GM21423 (cell line): ENCODE measurements around the gene KAT6B.
"Not testable (repeated sequence)": the region's sequence is repeated elsewhere in the genome, so short reads cannot be mapped to it uniquely, and the experiment has no call there.

Source experiments
- ATAC-seq: cut with Tn5 transposase; IDR thresholded peaks from one replicate; pipeline ENCODE4 v1.9.1; 2021; ENCODE audit warnings: mild to moderate bottlenecking, moderate library complexity; ENCODE audit not compliant: unreplicated experiment

Gene KAT6B

DNA sequence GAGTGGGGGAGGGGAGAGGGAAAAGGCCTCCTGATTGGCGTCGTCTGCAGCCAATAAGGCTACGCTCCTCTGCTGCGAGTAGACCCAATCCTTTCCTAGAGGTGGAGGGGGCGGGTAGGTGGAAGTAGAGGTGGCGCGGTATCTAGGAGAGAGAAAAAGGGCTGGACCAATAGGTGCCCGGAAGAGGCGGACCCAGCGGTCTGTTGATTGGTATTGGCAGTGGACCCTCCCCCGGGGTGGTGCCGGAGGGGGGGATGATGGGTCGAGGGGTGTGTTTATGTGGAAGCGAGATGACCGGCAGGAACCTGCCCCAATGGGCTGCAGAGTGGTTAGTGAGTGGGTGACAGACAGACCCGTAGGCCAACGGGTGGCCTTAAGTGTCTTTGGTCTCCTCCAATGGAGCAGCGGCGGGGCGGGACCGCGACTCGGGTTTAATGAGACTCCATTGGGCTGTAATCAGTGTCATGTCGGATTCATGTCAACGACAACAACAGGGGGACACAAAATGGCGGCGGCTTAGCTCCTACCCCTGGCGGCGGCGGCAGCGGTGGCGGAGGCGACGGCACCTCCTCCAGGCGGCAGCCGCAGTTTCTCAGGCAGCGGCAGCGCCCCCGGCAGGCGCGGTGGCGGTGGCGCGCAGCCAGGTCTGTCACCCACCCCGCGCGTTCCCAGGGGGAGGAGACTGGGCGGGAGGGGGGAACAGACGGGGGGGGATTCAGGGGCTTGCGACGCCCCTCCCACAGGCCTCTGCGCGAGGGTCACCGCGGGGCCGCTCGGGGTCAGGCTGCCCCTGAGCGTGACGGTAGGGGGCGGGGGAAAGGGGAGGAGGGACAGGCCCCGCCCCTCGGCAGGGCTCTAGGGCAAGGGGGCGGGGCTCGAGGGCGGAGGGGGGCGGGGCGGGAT is at the start of gene KAT6B:
Gene KAT6B, plus strand, starts transcription at position 459 of the 903 bp plus-strand sequence. CDS start 16,258 bp downstream, outside the sequence.
- peak; percentile 82 for ATAC-seq

DNA sequence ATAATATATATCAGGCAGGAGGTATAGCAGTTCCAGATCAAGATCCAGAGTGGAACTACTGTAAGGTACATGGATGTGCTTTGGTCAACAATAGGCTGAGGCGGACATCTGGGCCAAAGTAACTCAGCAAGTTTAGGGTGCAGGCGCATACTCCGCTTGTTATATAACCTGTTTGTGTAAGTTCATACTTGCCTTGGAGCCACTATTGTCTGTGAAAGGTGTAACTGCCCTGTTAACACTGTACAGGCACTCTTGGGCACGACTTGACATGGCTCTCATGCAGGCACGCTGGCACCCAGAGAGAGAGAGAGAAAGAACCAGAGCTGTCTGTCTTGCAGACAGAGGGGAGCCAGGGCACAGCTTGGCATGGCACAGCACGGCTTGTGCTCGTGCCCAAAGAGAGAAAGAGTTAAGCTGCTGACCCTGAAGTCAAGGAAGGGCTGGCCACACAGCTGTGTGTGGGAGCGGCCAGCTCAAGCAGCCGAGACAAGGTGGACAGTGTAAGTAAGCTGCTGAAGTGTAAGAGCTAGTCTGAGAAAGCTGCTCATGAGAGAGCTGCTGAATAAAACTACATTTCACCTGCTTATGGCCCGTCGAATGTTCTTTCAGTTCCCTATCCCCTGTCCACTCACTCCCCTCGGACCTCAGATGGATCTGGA is 47.8 kb upstream of the KAT6B start:
- ATAC-seq: no peak

DNA sequence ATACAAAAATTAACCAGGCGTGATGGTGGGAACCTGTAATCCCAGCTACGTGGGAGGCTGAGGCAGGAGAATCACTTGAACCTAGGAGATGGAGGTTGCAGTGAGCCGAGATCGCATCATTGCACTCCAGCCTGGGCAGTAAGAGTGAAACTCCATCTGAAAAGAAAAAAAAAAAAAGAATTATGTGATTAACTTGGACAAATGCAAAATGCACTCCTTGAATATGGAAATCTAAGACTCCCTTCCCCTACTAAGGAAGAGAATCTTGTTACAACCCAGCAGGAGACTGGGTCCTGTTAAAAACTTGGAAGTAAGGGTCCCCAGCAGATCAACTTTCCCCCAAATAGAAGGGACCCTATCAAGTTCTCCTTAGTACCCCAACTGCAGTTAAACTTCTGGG is 44.5 kb upstream of the KAT6B start:
- not testable (repeated sequence) for ATAC-seq

DNA sequence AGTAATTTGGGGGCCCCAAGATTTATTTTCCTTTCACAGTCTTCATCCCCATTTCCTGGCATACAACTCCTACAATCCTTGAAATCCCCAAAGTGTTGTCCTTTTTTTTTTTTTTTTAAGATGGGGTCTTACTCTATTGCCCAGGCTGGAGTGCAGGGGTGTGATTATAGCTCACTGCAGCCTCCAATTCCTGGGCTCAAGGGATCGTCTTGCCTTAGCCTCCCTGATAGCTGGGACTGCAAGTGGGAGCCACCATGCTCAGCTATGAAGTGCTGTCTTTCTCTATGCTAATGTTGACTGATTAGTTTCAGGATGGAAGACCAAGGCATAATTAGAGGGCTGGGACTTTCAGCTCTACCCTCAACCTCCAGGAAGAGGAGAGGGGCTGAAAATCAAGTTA is 41.9 kb upstream of the KAT6B start:
- no peak for ATAC-seq

DNA sequence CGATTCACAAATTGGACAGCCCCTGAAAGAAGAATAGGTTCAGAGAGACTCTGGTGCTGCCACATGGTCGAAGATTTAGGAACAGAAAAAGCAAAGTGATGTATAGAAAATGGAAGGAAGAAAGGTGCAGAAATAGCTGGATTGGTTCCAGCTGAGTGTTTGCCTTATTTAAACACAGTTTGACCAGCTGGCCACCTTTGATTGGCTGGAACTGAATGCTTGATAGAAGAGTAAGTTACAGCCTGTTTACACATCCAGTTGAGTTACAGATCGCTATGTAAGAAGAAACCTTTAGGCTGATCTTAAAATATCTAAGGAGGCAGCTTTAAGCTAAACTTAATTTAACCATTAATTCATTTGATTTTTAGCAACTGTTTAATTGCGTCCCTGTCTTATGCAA is 40.3 kb upstream of the KAT6B start:
- ATAC-seq: no peak

DNA sequence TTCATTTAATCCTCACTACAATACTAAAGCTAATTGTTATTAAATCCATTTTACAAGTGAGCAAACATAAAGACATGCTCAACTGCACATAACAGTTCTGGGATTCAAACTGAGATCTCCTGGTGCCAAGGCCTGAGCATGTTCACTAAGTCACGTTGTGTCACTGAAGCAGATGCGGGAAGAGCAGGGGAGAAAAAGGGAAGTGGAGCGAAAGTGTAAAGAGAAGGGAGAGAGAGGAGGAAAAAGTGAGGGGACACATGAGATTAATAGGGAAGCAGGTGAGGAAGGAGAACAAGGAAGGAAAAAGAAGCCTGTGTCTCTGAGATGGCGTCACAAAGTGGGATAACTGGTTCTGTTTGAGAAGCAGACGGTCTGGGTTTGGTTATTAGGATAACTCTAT is 38.9 kb upstream of the KAT6B start:
- no peak for ATAC-seq

DNA sequence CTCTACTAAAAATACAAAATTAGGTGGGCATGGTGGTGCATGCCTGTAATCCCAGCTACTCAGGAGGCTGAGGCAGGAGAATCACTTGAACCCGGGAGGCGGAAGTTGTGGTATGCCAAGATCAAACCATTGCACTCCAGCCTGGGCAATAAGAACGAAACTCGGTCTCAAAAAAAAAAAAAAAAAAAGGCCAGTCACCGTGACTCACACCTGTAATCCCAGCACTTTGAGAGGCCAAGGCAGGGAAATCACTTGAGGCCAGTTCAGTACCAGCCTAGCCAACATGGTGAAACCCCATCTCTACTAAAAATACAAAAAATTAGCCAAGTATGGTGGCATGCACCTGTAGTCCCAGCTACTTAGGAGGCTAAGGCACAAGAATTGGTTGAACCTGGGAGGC is 34.4 kb upstream of the KAT6B start:
- ATAC-seq: not testable (repeated sequence)

DNA sequence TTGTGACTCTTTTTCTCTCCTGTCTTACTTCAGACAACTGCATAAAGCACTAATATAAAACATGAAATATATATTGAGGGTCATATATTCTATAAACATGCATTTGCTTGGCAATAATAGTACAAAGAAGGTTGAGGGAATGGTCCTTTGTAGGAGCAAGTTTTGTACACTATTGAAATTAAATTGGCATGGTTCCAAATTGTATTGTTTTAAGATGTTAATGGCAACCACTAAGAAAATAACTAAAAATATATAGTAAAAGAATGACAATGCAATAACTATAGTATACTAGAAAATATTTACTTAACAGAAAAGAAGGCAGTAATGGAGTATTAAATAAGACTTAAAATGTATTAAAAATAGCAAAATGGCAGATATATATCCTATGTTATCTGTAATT is 33.7 kb upstream of the KAT6B start:
- ATAC-seq: no peak

DNA sequence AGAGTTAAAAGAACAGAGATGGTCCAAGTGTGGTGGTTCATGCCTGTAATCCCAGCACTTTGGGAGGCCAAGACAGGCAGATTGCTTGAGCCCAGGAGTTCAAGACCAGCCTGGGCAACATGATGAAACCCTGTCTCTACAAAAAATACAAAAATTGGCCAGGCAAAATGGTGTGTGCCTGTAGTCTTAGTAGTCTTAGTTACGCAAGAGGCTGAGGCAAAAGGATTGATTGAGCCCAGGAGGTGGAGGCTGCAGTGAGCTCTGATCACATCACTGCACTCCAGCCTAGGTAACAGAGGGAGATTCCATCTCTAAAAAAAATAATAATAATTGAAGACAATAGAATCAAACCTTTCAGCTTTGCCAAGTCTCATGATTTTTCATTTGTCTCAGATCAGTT is 33.2 kb upstream of the KAT6B start:
- not testable (repeated sequence) for ATAC-seq

DNA sequence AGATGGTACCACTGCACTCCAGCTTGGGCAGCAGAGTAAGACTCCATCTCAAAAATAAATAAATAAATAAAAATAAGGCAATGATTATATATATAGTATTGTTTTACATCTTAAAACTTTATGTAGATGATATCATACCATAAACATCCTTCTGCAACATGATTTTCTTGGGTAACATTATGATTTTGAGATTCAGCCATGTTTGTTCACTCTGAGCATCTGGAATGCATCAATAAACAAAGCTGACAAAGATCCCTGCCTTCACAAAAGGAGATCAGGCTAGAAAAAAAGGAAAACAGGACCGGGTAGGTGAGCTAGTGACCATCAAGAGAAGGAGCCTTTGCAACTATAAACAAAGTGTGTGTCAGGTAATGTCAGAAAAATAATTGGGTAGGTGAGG is 31.9 kb upstream of the KAT6B start:
- no peak for ATAC-seq

DNA sequence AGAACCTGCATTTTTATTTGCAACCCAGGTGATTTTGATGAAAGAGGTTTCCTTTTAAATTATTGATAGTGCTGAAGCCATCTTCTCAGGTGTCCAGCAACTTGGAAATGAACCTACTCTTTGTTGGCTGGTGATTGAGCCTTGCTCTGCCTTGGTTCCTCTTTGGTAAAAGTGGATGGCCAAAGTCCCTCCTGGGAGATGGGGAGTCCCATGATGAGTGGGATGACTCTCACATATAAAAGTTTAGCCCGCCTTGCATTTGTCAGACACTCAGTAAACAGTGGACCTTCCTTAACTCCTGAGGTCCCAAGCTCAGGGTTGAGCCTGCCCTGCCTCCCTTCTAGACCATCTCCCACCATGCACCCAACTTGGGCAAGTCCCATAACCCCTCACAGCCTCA is 28.9 kb upstream of the KAT6B start:
- ATAC-seq: no peak

DNA sequence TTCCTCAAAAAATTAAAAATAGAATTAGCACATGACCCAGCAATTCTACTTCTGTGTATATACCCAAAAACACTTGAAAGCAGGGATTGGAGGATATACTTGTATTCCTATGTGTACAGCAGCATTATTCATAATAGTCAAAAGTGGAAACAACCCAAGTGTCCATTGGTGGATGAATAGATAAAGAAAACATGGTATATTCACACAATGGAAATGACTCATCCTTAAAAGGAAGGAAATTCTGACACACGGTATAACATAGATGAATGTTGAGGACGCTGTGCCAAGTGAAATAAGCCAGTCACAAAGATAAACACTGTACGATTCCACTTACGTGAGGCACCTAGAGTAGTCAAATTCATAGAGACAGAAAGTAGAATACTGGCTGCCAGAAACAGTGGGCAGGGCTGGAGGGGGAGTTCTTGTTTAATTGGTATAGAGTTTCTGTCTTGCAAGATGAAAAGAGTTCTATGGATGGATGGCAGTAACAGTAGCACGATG is 26.6 kb upstream of the KAT6B start:
- ATAC-seq: no peak

DNA sequence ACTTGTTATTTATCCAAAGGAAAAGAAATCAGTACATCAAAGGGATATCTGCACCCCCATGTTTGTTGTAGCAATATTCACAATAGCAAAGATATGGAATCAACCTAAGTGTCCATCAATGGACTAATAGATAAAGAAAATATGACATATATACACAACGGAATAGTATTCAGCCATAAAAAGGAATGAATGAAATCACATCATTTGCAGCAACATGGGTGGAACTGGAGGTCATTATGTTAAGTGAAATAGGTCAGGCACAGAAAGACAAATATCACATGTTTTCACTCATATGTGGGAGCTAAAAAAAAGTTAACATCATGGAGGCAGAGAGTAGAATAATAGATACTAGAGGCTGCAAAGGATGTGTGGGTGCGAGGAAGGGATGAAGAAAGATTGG is 25.0 kb upstream of the KAT6B start:
- ATAC-seq: no peak

DNA sequence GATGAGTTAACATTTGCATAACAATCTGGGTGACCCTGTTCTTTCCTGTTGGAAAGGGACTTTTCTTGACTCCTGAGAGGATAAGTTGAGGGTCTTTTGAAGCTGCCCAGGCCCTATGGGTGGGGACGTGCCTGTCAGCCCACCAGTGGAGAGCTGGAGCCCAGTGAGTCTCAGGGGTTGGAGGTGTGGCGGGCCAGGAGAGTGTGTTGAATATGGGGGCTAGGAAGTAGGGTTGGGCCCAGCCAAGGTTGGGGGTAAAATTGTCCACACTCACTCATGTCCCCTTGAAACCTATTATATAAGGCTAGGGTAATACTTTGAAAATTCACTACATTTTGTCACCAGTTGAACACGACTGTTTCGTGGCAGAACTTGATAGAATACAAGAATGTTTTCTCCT is 17.9 kb upstream of the KAT6B start:
- ATAC-seq: no peak

DNA sequence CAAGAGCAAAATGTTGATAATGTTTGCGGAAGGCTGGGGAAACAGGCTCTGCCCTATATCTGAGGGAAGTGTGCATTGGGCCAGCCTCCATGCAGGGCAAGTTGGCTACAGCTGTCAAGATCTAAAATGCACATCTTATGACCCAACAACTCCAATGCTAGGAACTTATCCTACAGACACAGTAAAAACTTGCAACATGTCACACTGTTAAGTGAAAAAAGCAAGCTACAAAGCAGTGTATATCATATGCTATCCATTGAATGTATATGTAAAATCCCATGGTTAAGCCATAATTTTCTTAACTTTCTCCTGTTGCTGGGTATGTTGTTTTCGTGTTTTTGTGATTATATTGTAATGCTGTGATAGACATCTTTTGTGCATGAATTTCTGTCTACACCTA is 16.3 kb upstream of the KAT6B start:
- ATAC-seq: no peak

DNA sequence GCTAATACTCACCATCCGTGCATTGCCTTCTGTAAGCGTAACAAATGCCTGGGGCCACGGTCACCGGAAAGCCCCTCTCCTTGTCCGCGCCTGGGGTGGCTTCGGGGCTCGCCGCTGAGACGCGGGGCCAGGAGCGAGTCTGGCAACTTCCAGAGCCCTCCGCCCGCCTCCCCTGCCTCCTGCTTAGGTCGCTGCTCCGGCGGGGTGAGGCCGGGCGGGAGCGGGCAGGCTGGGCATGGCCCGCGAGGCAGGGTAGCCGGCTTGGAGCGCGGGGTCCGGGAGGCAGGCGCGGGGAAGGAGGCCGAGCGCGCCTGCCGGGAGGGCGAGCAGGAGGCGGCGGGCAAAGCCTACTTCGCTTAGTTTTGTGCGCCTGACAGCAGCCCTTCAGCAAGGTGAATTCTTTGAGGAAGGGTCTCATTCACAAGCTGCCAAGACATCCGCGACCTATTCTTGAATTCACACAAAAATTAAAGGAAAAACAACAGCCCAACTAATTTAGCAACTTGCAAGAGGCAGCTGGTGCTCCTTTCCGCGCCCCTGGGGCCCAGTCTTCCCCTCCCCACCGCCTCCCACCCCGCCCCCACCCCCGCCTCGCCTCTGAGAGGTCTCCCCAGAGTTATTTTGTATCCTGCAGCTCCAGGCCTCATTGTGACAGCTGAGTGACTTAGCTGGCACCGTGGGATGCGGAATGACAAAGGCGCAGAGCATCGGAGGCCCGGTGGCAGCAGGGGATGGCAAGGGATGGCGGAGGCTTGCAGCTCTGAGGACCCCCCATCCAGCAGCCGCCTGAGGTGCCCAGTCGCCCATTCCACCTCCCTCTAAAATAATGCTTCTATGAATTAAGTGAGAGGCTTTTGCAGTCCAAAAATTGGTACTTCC is 12.8 kb upstream of the KAT6B start:
- no peak for ATAC-seq

DNA sequence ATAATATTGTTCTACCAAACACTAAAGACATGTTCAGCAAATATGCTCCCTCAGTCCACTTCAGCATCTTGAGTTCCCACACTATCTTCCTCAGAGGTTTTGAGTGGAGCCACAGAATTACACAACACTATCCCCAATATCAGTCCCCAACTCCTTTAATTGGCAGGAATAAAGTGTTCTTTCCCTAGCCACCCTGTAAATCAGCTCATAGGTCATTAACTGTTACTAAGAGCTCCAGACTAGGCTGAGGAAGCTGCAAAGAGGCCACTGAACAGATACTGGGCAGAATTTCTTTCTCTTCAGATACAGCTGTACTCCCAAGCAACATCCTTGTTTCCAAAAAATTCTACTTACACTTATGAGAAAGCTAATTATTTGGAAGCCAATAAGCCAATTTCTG is 11.6 kb upstream of the KAT6B start:
- ATAC-seq: no peak

DNA sequence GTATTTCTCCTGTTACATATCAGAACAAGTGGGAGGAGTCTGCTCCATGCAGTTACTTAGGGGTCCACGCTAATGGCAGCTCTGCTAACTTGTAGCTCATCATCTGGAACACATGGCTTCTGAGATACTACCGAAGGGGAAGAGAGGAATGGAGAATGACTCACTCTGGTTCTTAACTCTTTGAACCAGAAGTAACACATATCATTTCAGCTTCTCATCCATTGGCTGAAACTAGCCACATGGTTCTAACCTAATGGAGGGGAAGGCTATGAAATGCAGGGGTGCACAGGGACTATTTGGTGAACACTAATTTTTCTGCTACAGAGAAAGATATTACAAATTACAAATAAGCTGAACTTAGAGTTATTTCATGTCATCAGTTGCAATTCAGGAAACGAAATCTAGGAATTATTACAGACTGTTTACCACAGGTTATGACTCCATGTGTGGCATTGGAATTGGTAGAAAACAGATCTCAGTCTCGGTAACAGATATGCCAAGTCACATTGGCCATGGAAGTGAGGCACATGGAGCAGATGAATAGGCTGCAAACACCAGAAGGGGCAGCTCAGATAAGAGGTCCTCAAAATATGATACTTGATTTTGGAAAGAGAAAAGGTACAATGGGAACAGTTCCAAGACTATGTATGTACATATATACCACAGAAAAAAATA is 9.4 kb upstream of the KAT6B start:
- ATAC-seq: no peak

DNA sequence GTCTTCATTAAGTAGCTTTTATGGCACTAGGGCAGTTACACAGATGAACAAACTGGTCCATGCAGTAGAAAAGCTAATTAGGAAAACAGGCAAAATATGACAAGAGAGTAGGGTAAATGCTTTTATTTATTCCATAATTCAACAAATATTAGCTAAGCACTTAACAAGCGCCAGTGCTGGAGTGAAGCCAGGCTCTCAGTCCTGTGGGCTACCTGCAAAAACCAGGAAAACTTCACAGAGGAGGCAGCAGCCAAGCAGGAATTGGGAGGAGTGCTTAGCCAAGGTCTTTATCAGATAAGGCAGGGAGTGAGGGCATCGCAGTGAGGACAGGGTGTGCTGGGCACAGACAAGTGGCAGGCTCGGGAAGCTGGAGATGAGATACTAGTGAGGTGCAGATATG is 4.9 kb upstream of the KAT6B start:
- no peak for ATAC-seq

DNA sequence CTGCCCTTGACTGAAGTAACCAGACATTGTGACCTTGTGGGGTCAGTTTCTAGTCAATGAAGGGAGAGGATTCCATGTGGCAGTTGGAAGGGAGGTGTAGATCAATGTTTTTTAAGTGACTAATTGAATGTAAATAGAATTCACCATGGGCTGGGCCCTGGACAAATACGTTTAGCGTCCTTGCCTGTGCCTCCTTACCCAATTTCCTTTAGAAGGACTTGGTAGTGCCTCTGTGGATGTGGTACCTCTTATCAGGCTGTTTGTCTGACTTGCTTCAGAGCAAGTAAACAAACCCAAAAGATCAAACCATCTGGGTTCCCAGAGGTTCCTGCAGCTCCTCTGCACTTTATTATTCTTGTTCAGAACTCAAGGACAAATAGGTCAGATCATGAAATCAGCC is 4.3 kb upstream of the KAT6B start:
- ATAC-seq: no peak
